ENCODE results near the gene LRRFIP1.
A peak's percentile ranks its signal among the peaks of the same experiment; 100 is the strongest.
"Not testable (repeated sequence)": the region's sequence is repeated elsewhere in the genome, so short reads cannot be mapped to it uniquely, and the experiment has no call there.

Gene LRRFIP1

GRCh38 chr2:237682151-237682550 is 54.8 kb downstream of the LRRFIP1 start:
- TF ChIP-seq CTCF (IDR thresholded peaks at IDR 0.05; ENCODE audit: insufficient read depth, low read length, poor library complexity, severe bottlenecking): no peak
- Histone ChIP-seq H3K36me3 (ENCODE audit: control insufficient read depth, insufficient read depth, low read length) (no peaks in the 10 kb centered on the region), H3K27me3 (replicated peaks; ENCODE audit: control insufficient read depth, insufficient read depth, low read length) (no peaks in the 10 kb centered on the region), H3K4me3 (replicated peaks; ENCODE audit: low read depth, low read length) (no peak overlapping the region)
- DNase-seq (ENCODE audit: extremely low read depth, insufficient read length): no peak

- no peak overlapping the region for H3K4me3 ChIP-seq (replicated peaks; ENCODE audit: low read depth, low read length)
- no peak for DNase-seq (ENCODE audit: extremely low read depth, insufficient read length)
Observed at GRCh38 chr2:237682856-237683670, 55.7 kb downstream of the LRRFIP1 start.

GRCh38 chr2:237685408-237685807 is 58.0 kb downstream of the LRRFIP1 start:
- no peaks in the 10 kb centered on the region for H3K27me3 ChIP-seq (replicated peaks; ENCODE audit: control insufficient read depth, insufficient read depth, low read length)
- H3K36me3 ChIP-seq (ENCODE audit: control insufficient read depth, insufficient read depth, low read length): no peaks in the 10 kb centered on the region
- no peak for DNase-seq (ENCODE audit: extremely low read depth, insufficient read length)
- H3K4me3 ChIP-seq (replicated peaks; ENCODE audit: low read depth, low read length): no peak overlapping the region
- no peak for TF ChIP-seq CTCF (IDR thresholded peaks at IDR 0.05; ENCODE audit: insufficient read depth, low read length, poor library complexity, severe bottlenecking)

More at GRCh38 chr2:237682856-237683670, 55.7 kb downstream of the LRRFIP1 start:
- Histone ChIP-seq H3K36me3 (ENCODE audit: control insufficient read depth, insufficient read depth, low read length) (no peaks in the 10 kb centered on the region), H3K27me3 (replicated peaks; ENCODE audit: control insufficient read depth, insufficient read depth, low read length) (no peaks in the 10 kb centered on the region)
- TF ChIP-seq CTCF (IDR thresholded peaks at IDR 0.05; ENCODE audit: insufficient read depth, low read length, poor library complexity, severe bottlenecking): no peak

- peak; percentile 40 for TF ChIP-seq CTCF (IDR thresholded peaks at IDR 0.05; ENCODE audit: insufficient read depth, low read length, poor library complexity, severe bottlenecking)
- Histone ChIP-seq H3K36me3 (ENCODE audit: control insufficient read depth, insufficient read depth, low read length) (no peaks in the 10 kb centered on the region), H3K4me3 (replicated peaks; ENCODE audit: low read depth, low read length) (no peak overlapping the region), H3K27me3 (replicated peaks; ENCODE audit: control insufficient read depth, insufficient read depth, low read length) (no peaks in the 10 kb centered on the region)
- no peak for DNase-seq (ENCODE audit: extremely low read depth, insufficient read length)
Observed at GRCh38 chr2:237686659-237687136, 59.3 kb downstream of the LRRFIP1 start.

- H3K36me3 ChIP-seq (ENCODE audit: control insufficient read depth, insufficient read depth, low read length): no peaks in the 10 kb centered on the region
- DNase-seq (ENCODE audit: extremely low read depth, insufficient read length): no peak
- TF ChIP-seq CTCF (IDR thresholded peaks at IDR 0.05; ENCODE audit: insufficient read depth, low read length, poor library complexity, severe bottlenecking): no peak
- no peak overlapping the region for H3K4me3 ChIP-seq (replicated peaks; ENCODE audit: low read depth, low read length)
- no peaks in the 10 kb centered on the region for H3K27me3 ChIP-seq (replicated peaks; ENCODE audit: control insufficient read depth, insufficient read depth, low read length)
Observed at GRCh38 chr2:237688081-237688480, 60.7 kb downstream of the LRRFIP1 start.

- H3K27me3 ChIP-seq (replicated peaks; ENCODE audit: control insufficient read depth, insufficient read depth, low read length); H3K4me3 ChIP-seq (replicated peaks; ENCODE audit: low read depth, low read length); H3K36me3 ChIP-seq (ENCODE audit: control insufficient read depth, insufficient read depth, low read length); DNase-seq (ENCODE audit: extremely low read depth, insufficient read length): not testable (repeated sequence)
Observed at GRCh38 chr2:237688541-237688940, 61.2 kb downstream of the LRRFIP1 start.
